HG02678 (cell line): ENCODE measurements around the gene MRPS26.
"Not testable (repeated sequence)": the region's sequence is repeated elsewhere in the genome, so short reads cannot be mapped to it uniquely, and the experiment has no call there.

Experiments
- ATAC-seq: cut with Tn5 transposase; IDR thresholded peaks from one replicate; pipeline ENCODE4 v1.9.1; 2021; ENCODE audit warnings: mild to moderate bottlenecking, moderate library complexity; ENCODE audit not compliant: unreplicated experiment

The MRPS26 gene

GRCh38 chr20:3041854-3042409 is 3.9 kb upstream of the MRPS26 start:
- no peak for ATAC-seq

- no peak for ATAC-seq
Observed at GRCh38 chr20:3042625-3043024, 3.2 kb upstream of the MRPS26 start.

GRCh38 chr20:3043322-3043721 is 2.5 kb upstream of the MRPS26 start, which contains the start of gene GNRH2:
Gene GNRH2, plus strand, starts transcription at chr20:3043622. Its CDS starts 793 bp downstream, at chr20:3044415.
- ATAC-seq = no peak

GRCh38 chr20:3044336-3044965 is 1.4 kb upstream of the MRPS26 start:
- ATAC-seq = no peak

- peak; percentile 56 for ATAC-seq
Observed at GRCh38 chr20:3045042-3045815, 623 bp upstream of the MRPS26 start.

- ATAC-seq = no peak
Observed at GRCh38 chr20:3046677-3047462, 1.0 kb downstream of the MRPS26 start.

GRCh38 chr20:3047486-3048419 is 1.9 kb downstream of the MRPS26 start:
- no peak for ATAC-seq

- no peak for ATAC-seq
Observed at GRCh38 chr20:3051385-3052019, 5.7 kb downstream of the MRPS26 start.

- no peak for ATAC-seq
Observed at GRCh38 chr20:3059489-3059888, 13.6 kb downstream of the MRPS26 start.

GRCh38 chr20:3064119-3064518 is 18.3 kb downstream of the MRPS26 start:
- ATAC-seq = not testable (repeated sequence)

- no peak for ATAC-seq
Observed at GRCh38 chr20:3067139-3068014, 21.5 kb downstream of the MRPS26 start.

GRCh38 chr20:3068075-3068474 is 22.2 kb downstream of the MRPS26 start:
- ATAC-seq = no peak

- ATAC-seq = no peak
Observed at GRCh38 chr20:3068986-3069900, 23.4 kb downstream of the MRPS26 start.

GRCh38 chr20:3070725-3071124 is 24.9 kb downstream of the MRPS26 start:
- no peak for ATAC-seq

- ATAC-seq = no peak
Observed at GRCh38 chr20:3071266-3071609, 25.4 kb downstream of the MRPS26 start.

- no peak for ATAC-seq
Observed at GRCh38 chr20:3071610-3072529, 26.0 kb downstream of the MRPS26 start, which contains the start of gene OXT. Gene OXT, plus strand, starts transcription at chr20:3071620. Its CDS starts 36 bp downstream, at chr20:3071656.
